Ovary (tissue), 3 donors: ENCODE results near the gene PBX4.

Experiments used
- POLR2A ChIP-seq: fragments of 450-650 bp; IDR thresholded peaks from one replicate; pipeline ENCODE4 v1.6.1; 2017; ENCODE audit warnings: antibody characterized with exemption, mild to moderate bottlenecking, moderate library complexity
- TF ChIP-seq, protein P1 (sequence below), 3 donors: fragments of 450-650 bp in 2 of 3; fragments of 200-600 bp in 1 of 3; IDR thresholded peaks; one replicate each; pipeline versions ENCODE4 v1.5.1 to v1.8.0; 2016 to 2022; ENCODE audit warnings: antibody characterized with exemption in 3 of 3, mild to moderate bottlenecking in 1 of 3
- donor health status: DM: no; HTN: no; CAD: no.

DNA sequence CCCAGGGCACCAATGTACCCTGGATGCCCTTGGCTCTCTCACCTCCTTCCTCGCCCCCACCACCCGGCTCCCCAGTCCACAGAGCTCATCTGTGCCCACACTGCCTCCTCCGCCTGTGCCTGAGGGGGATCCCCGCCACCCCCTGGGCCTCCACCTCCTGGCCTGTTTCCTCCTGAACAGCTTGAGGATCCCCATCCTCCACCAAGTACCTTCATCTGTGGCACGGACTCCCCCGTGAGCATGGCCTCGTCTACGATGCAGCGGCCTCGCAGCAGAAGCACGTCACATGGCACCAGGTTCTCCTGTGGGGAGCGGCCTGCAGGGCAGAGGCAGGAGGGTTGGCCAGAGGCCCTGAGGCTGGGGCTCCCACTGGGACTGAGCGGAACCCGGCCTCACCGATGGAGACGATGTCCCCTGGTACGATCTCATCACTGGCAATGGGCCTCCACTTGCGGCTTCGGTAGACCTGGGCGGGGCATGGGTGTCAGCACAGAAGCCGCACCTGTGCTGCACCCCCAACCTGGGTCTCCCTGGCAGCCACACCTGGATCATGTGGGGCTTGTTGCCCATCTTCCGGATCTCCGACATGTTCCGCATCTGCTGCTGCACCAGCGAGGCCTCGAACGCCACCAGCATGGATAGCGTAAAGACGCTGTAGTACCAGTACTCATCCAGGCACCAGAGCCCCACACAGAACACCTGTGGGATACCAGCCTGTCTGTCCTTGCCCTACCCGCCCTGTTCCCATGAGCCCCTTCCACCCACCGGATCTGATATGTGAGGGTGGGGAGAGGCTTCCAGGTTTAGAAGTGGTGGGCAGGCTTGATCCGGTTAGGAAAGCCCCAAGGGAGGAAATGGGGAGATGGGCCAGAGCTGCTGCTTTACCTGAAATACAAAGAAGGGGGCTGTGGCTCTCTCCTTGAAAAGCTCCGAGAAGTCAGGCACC, 38.2 kb upstream of the PBX4 start:
- TF ChIP-seq, protein P1, sequence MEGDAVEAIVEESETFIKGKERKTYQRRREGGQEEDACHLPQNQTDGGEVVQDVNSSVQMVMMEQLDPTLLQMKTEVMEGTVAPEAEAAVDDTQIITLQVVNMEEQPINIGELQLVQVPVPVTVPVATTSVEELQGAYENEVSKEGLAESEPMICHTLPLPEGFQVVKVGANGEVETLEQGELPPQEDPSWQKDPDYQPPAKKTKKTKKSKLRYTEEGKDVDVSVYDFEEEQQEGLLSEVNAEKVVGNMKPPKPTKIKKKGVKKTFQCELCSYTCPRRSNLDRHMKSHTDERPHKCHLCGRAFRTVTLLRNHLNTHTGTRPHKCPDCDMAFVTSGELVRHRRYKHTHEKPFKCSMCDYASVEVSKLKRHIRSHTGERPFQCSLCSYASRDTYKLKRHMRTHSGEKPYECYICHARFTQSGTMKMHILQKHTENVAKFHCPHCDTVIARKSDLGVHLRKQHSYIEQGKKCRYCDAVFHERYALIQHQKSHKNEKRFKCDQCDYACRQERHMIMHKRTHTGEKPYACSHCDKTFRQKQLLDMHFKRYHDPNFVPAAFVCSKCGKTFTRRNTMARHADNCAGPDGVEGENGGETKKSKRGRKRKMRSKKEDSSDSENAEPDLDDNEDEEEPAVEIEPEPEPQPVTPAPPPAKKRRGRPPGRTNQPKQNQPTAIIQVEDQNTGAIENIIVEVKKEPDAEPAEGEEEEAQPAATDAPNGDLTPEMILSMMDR (IDR thresholded peaks at IDR 0.05), result no peak
- TF ChIP-seq POLR2A, result no peak
